ENCODE measurements around the gene CDK17.
"Not testable (repeated sequence)": the region's sequence is repeated elsewhere in the genome, so short reads cannot be mapped to it uniquely, and the experiment has no call there.

CDK17 gene

GRCh38 chr12:96352161-96352835, 47.9 kb downstream of the CDK17 start:
- no peaks in the 10 kb centered on the region for H3K36me3 ChIP-seq (ENCODE audit: low read length)
- TF ChIP-seq CTCF (IDR thresholded peaks at IDR 0.05; ENCODE audit: insufficient read depth, low read length, poor library complexity, severe bottlenecking), result no peak
- no peak for TF ChIP-seq EZH2phosphoT487 (conservative IDR thresholded peaks at IDR 0.05; ENCODE audit: low read length)
- peaks cover 31% of the 10 kb centered on the region; the same call in 1 of the 2 replicates for H3F3A ChIP-seq (ENCODE audit: insufficient read depth)
- peak overlapping the region; percentile 27 for H3K27ac ChIP-seq (ENCODE audit: low read depth, low read length)
- no peaks in the 10 kb centered on the region for H3K9me2 ChIP-seq (replicated peaks; ENCODE audit: insufficient read depth, low read length)
- H4K20me1 ChIP-seq (ENCODE audit: low read depth, low read length), result peaks cover 17% of the 10 kb centered on the region
- H3K9me3 ChIP-seq (ENCODE audit: insufficient read depth, low read length), result no peaks in the 10 kb centered on the region
- H3K27me3 ChIP-seq (ENCODE audit: low read length), result no peaks in the 10 kb centered on the region
- H3K4me3 ChIP-seq (ENCODE audit: insufficient read depth, low read length, poor library complexity, severe bottlenecking), result no peak overlapping the region
- H3K79me2 ChIP-seq (ENCODE audit: insufficient read depth, low read length), result peaks cover 98% of the 10 kb centered on the region
- no peak overlapping the region for H2AFZ ChIP-seq (ENCODE audit: low read depth, low read length, severe bottlenecking)
- peak overlapping the region; percentile 18 for H3K4me2 ChIP-seq (ENCODE audit: low read depth, low read length, poor library complexity, severe bottlenecking)
- no peak overlapping the region for H3K9ac ChIP-seq (ENCODE audit: low read length)

GRCh38 chr12:96350982-96351381, 49.3 kb downstream of the CDK17 start:
- H3K27me3 ChIP-seq (ENCODE audit: low read length), result no peaks in the 10 kb centered on the region
- no peaks in the 10 kb centered on the region for H3K9me3 ChIP-seq (ENCODE audit: insufficient read depth, low read length)
- peak overlapping the region; percentile 2 for H3K4me2 ChIP-seq (ENCODE audit: low read depth, low read length, poor library complexity, severe bottlenecking)
- H3K79me2 ChIP-seq (ENCODE audit: insufficient read depth, low read length), result peaks cover 98% of the 10 kb centered on the region
- H3K36me3 ChIP-seq (ENCODE audit: low read length), result no peaks in the 10 kb centered on the region
- no peak overlapping the region for H3K9ac ChIP-seq (ENCODE audit: low read length)
- no peak overlapping the region; the same call in 1 of the 2 replicates for H3K27ac ChIP-seq (ENCODE audit: low read depth, low read length)
- H4K20me1 ChIP-seq (ENCODE audit: low read depth, low read length), result peaks cover 13% of the 10 kb centered on the region
- no peak overlapping the region for H3K4me3 ChIP-seq (ENCODE audit: insufficient read depth, low read length, poor library complexity, severe bottlenecking)
- H3K9me2 ChIP-seq (replicated peaks; ENCODE audit: insufficient read depth, low read length), result no peaks in the 10 kb centered on the region
- H3F3A ChIP-seq (ENCODE audit: insufficient read depth), result peaks cover 31% of the 10 kb centered on the region; the same call in 1 of the 2 replicates
- TF ChIP-seq EZH2phosphoT487 (conservative IDR thresholded peaks at IDR 0.05; ENCODE audit: low read length), result no peak
- no peak for TF ChIP-seq CTCF (IDR thresholded peaks at IDR 0.05; ENCODE audit: insufficient read depth, low read length, poor library complexity, severe bottlenecking)
- no peak overlapping the region for H2AFZ ChIP-seq (ENCODE audit: low read depth, low read length, severe bottlenecking)

- Histone ChIP-seq H3K9me3 (ENCODE audit: insufficient read depth, low read length) (peaks cover 9% of the 10 kb centered on the region; the same call in 1 of the 2 replicates), H4K20me1 (ENCODE audit: low read depth, low read length) (no peaks in the 10 kb centered on the region; the same call in 1 of the 2 replicates), H3K9me2 (replicated peaks; ENCODE audit: insufficient read depth, low read length) (no peaks in the 10 kb centered on the region), H3K27me3 (ENCODE audit: low read length) (no peaks in the 10 kb centered on the region), H3K27ac (ENCODE audit: low read depth, low read length) (peak overlapping the region; percentile 81), H3K9ac (ENCODE audit: low read length) (peak overlapping the region; percentile 32; the same call in 1 of the 2 replicates), H2AFZ (ENCODE audit: low read depth, low read length, severe bottlenecking) (no peak overlapping the region), H3K4me3 (ENCODE audit: insufficient read depth, low read length, poor library complexity, severe bottlenecking) (peak overlapping the region; percentile 50), H3K4me2 (ENCODE audit: low read depth, low read length, poor library complexity, severe bottlenecking) (peak overlapping the region; percentile 88), H3K36me3 (ENCODE audit: low read length) (peaks cover 14% of the 10 kb centered on the region), H3K79me2 (ENCODE audit: insufficient read depth, low read length) (peaks cover 97% of the 10 kb centered on the region), H3F3A (ENCODE audit: insufficient read depth) (peaks cover 42% of the 10 kb centered on the region)
- TF ChIP-seq CTCF (IDR thresholded peaks at IDR 0.05; ENCODE audit: insufficient read depth, low read length, poor library complexity, severe bottlenecking) (no peak), EZH2phosphoT487 (conservative IDR thresholded peaks at IDR 0.05; ENCODE audit: low read length) (no peak)
Observed at GRCh38 chr12:96347130-96347699, 53.0 kb downstream of the CDK17 start.

GRCh38 chr12:96346716-96347115, 53.5 kb downstream of the CDK17 start:
- peaks cover 39% of the 10 kb centered on the region for H3F3A ChIP-seq (ENCODE audit: insufficient read depth)
- not testable (repeated sequence) for H3K9me2 ChIP-seq (replicated peaks; ENCODE audit: insufficient read depth, low read length); H2AFZ ChIP-seq (ENCODE audit: low read depth, low read length, severe bottlenecking); H3K27me3 ChIP-seq (ENCODE audit: low read length); H3K9me3 ChIP-seq (ENCODE audit: insufficient read depth, low read length); H4K20me1 ChIP-seq (ENCODE audit: low read depth, low read length)
- H3K4me3 ChIP-seq (ENCODE audit: insufficient read depth, low read length, poor library complexity, severe bottlenecking), result peak overlapping the region; percentile 50
- H3K4me2 ChIP-seq (ENCODE audit: low read depth, low read length, poor library complexity, severe bottlenecking), result peak overlapping the region; percentile 88
- peaks cover 14% of the 10 kb centered on the region for H3K36me3 ChIP-seq (ENCODE audit: low read length)
- peak overlapping the region; percentile 81 for H3K27ac ChIP-seq (ENCODE audit: low read depth, low read length)
- peaks cover 97% of the 10 kb centered on the region for H3K79me2 ChIP-seq (ENCODE audit: insufficient read depth, low read length)
- H3K9ac ChIP-seq (ENCODE audit: low read length), result 0 out of 2 replicates have a peak overlapping the region, but pooled peaks have one; percentile 32
